Left colon (tissue), 2 donors: ENCODE results near the gene ELMOD3. TPM values are rescaled to one million over a fixed set of nuclear protein-coding genes. Genes with fewer than 3 reads are reported as not detected.

Source experiments
- ATAC-seq: fragments of 200-7000 bp; cut with Tn5 transposase; one replicate; pipeline ENCODE4 v1.9.1; 2020; ENCODE audit warnings: mild to moderate bottlenecking, moderate library complexity
- DNase-seq, 2 donors: peaks; one replicate each; pipeline ENCODE4 v3.0.0-alpha.2; 2020
- intact Hi-C, 2 donors: fragments of 100-400 bp; cut with DNase I in 1 of 2; cut with micrococcal nuclease in 1 of 2; formaldehyde crosslinking; loops; one replicate each; pipeline versions ENCODE4 v1.11.2 to v1.14.0; 2022; cut with DNase I, micrococcal nuclease
- total RNA-seq, 2 donors: library from RNA; stranded (reverse); fragmentation: NEBNext Ultra II Directional; extraction: Animal tissue kit (Norgen Biotek cat#: 25700); gene quantifications; one replicate each; pipeline ENCODE4 v1.2.1, GENCODE V29; 2021
- donor health status: DM: no; HTN: no; CAD: no.
- donor health status: DM: yes; HTN: yes; CAD: no.

ELMOD3 gene
- total RNA-seq, 2 donors from 2014 or later = 18.3 to 19.6 TPM

DNA sequence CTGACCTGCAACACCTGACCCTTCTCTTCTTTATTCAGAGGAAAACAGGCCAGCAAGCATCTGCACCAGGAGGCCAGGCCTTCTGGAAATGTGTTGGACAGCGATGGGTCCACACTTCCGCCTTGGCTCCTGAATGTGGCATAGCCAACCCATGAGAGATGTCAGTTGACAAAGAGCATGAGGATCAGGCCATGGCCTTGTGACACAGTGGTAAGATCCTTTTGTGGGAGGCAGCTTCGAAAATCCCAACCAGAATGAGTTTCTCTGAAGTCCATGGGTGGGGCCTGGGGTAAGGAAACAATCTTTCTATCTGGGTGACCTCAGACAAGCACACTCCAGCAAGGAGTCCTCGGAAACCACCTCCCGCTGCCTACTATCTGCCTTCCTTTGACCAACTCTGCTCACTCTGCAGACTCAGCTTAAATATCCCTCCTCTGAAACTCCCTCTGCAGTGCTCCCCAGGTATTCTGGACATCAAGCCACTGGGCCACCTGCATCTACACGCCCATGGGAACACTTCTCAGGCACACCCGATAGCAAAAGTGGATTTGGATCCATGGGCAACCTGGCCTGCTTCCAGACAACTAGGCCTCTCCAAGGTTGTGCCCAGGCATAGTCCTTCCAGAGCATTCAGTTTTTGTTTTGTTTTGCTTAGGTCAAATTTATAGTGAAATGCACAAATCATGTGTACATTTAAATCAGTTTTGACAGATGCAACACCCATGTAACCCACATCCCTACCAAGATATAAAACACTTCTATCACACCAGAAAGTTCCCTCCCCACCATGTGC, 60.4 kb downstream of the ELMOD3 start:
- intact Hi-C loops = no loop called here
- DNase-seq (no peak), ATAC-seq (no peak)

DNA sequence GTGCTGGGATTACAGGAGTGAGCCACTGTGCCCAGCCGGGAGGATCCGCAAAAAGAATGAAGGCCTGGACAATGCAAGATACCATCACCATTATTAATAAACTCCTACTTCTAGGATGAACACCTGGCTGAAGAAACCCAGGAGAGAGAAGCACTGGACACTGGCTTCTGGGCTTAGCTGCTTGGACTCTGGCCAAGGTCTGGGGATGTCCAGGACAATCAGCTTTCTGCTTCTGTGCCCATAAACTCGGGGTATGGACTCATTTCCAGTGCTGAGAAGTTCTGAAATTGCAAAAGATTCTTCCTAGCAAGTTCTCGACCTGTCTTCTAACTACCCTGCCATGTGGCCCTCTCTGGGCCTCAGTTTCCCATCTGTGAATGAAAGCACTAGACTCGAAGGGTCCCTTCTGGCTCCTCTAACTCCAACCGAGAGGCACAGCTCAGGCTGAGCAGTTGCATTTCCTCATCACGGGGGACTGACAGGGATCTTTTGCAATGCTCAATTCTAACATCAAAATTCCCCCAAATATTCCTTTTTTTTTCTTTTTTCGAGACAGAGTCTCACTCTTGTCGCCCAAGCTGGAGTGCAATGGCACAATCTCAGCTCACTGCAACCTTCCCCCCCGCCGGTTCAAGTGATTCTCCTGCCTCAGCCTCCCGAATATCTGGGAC, 61.5 kb downstream of the ELMOD3 start:
- intact Hi-C loops = no loop called here
- DNase-seq (no peak), ATAC-seq (no peak)

DNA sequence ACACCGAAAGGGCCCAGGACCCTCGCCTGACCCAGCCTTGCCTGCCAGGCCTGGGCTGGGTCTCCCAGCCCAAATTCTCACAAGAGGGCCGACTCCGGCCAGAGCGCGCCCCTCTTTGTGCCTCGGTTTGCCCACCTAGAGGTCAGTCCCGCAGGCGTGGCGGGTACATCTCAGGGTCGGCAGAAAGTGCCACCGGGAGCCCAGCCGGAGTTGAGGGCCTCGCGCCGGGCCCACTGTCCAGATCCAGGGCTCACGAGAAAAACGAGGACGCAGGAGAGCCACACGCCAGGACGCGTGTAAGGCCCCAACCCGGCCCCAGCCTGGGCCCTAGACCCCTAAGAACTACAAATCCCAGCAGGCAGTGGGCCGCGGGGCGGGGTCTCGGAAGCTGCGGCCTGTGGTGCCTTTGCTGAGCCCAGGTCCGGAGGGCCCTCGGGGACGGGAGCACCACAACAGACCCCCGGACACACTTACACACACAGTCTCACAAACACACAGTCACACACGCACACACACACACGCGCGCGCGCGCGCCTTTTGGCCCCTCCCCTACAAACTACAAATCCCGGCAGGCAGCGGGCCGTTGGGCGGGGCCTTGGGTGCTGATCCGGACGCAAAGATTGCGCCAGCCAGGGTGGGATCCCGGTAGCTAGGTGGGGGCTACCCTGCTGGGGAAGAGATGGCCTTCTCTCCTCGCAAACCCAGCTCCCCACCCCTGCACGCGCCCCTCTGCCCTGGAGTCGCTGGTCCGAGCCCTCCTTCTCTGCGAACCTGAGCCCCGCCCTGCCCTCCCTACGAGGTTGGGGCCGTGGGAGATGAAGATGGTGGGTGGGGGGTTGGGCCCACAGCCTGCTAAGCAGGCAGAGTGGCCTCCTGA, 63.8 kb downstream of the ELMOD3 start, which contains the start of gene SH2D6:
Gene SH2D6, plus strand, starts transcription at position 583 of the 877 bp plus-strand sequence. CDS start 10,752 bp downstream, outside the sequence.
- peak; percentile 82 to 92 for DNase-seq
- intact Hi-C loops = no loop called here
- peak; percentile 60 for ATAC-seq

DNA sequence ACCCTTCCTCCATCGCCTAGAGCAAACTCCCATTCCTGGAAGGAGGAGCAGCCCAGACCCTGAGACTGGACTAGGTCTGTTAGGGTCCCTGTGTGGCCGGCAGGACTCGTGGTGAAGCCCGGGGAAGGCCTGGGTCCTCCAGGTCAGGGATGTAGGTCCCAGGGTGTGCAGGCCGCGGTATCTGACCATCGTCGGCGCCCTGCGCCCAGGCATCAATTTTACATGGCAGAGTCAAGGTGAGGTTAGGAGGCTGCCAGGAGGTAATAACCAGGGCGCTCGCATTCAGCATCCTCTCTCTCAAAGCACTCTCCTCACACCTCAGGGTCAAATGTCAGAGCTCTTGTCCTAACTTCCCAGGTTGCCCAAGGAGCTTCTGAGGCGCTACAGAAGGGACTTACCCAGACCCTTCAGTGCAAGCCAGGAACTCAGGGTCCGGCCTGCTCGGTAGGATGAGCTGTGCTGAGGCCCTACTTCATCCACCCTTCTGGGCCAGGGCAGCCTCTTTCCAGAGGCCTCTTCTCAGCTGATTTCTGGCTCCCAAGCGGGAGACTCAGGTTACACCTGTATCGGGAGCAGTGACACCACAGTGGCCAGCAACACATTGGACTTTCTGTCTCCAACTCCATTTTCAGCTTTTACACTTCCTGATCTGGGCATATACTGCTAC, 64.6 kb downstream of the ELMOD3 start:
- ATAC-seq (no peak), DNase-seq (peak in 1 of 2 donors; percentile 51)
- intact Hi-C loops = no loop called here

DNA sequence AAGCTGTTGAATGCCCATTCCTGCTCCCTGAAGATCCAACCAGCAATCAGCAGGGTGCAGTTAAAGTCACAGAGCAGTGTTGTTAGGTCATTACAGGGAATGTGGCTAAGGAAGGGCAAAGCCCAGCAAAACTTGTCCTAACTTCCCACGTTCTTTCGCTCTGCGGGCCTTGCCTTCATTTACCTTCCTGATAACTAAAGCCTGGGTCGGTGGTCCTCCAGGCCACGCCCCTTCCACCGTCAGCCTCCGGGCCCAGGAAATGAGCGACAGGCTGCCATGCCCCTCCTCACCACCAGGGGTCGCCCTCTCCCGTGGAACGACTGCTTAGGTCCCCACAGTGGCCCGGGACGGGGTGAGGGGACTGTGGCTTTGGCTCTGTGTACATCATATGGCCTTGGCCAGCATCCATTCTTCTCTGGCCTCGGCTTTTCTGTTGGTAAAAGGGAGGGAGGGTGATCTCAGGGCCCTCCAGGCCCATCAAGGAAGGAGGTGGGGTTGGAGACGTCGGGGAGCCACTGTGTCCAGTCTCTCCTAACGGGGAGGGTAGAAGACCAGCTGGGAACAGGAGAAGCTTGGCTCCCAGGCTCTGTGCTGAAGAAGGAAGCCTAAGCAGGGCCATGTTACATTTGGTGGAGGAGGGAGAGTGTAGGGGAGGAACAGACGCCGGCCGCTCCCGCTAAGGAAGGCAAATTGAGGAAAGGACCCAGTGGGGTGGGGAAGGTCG, 66.1 kb downstream of the ELMOD3 start:
- ATAC-seq (peak; percentile 67), DNase-seq (peak; percentile 83 to 92)
- intact Hi-C loops = loop anchor here (2.0 to 5.0 kb wide), 2 partner anchors 132 kb away; no protein-coding TSS in a partner anchor

DNA sequence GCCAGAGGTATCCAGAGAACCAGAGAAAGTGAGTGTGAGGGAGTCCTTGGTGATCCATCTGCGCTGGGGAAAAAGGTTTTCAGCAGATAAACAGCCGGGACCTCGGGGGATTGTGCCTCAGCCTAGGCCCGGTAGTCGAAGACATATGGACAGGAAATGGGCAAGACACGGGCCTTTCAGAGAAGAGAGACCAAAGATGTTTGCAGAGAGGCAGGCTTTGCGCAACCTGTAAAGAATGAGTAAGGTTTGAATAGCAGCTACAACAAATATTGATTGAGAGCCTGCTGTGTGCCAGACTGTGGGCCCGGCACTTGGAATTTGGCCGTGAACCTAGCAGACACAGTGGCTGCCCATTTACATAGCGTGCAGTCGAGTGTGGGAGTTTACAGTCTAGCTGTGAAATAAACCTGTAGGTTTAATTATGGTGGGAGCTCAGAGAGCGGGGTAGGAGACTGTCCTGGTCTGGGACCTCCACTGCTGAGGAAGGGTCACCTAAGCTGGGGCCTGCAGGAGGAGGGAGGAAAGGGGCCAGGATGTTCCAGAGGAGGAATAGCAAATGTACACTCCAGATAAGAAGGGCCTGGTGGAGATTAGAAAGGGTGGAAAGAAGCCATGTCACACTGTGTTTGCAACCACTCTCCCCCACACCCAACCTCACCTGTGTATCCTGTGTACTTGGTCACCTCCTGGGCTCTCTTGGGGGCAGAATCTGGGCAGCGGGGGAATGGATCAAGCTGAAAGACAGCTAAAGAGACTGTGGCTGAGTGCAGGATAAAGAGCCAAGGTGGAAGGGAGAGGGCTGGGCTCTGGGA, 66.9 kb downstream of the ELMOD3 start:
- ATAC-seq (peak; percentile 67), DNase-seq (peak; percentile 69 to 75)
- intact Hi-C loops = loop anchor here (2.0 to 5.0 kb wide), 2 partner anchors 131 kb away; no protein-coding TSS in a partner anchor

DNA sequence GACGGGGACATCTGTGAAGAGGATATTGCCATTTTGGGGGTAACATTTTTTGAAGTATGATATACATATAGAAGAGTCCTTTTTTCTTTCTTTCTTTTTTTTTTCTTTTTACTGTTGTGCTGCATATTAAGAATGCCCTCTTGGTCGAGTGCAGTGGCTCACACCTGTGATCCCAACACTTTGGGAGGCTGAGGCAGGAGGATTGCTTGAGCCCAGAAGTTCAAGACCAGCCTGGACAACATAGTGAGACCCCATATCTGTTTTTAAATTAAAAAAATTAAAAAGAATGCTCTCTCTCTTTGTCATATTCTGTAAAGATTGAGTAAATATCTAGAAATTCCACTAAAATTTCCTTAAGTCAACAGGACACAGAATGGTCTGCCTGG, 67.5 kb downstream of the ELMOD3 start:
- no peak for DNase-seq
- ATAC-seq = no peak
- intact Hi-C loops = loop anchor here in 1 of 2 donors (5.0 kb wide), 1 partner anchor 130 kb away; no protein-coding TSS in a partner anchor

DNA sequence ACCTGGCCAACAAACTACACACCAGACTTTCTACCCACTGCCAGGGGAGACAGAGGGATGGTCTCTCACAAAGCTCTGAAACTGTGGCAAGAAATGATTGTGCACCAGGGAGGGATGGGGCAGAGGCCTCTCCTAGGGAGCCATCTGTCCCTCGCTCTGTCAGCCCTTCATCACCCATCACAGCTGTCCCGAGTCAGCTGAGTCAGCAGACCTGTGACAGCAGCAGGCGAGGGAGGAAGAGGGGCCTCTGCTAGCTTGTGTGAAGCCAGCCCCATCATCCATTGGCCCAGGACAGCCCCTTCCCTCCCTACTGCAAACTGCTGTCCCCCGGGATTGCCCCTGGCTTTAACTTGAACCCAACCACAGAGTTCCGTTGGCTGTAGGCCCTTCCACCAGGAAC, 69.0 kb downstream of the ELMOD3 start:
- no peak for DNase-seq
- ATAC-seq = no peak
- intact Hi-C loops = loop anchor here in 1 of 2 donors (5.0 kb wide), 1 partner anchor 129 kb away; no protein-coding TSS in a partner anchor

DNA sequence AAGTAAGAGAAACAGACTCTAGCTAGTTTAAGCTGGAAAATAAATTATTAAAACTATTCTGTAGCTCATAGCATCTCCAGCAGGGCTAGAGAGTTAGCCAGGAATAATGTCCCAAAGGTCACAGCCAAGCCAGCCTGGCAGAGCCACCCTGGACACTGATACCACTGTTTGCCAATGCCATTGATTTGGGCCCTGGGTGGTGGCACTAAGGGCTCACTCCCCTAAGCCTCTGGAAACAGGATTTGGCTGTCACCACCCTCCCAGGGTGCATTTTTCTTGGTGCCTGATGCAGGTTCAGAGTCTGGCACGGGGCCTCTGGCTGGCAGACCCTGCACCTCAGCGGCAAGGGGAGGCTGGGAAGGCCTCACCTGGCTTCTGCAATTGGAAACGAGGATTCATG, 71.0 kb downstream of the ELMOD3 start:
- ATAC-seq (no peak), DNase-seq (no peak)
- intact Hi-C loops = loop anchor here in 1 of 2 donors (5.0 kb wide), 1 partner anchor 117 kb away; no protein-coding TSS in a partner anchor

DNA sequence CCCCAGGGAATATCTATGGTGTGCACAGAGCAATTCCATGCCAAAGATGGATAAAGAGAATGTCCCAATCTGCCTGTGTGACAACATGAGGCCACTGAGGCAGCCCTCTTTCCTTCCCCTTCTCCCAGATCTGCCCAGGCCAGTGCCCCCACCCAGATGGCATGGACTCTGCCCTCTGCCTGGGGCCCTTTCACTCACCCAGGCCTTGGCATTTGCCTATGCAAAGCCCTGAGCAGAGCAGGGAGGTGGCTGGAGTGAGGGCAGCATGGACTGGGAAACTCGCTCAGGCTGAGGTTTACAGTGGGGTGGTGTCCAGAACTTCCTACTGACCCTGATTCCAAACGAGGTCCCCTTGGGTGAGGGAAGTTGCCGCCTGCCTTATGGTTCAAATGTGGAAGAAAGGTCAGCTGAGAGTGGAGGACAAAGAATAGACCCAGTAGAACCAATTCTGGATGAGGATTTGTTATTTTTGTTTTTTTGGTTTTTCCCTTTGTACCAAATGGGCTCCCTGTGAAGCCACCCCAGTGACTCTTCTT, 72.8 kb downstream of the ELMOD3 start:
- no peak for DNase-seq

DNA sequence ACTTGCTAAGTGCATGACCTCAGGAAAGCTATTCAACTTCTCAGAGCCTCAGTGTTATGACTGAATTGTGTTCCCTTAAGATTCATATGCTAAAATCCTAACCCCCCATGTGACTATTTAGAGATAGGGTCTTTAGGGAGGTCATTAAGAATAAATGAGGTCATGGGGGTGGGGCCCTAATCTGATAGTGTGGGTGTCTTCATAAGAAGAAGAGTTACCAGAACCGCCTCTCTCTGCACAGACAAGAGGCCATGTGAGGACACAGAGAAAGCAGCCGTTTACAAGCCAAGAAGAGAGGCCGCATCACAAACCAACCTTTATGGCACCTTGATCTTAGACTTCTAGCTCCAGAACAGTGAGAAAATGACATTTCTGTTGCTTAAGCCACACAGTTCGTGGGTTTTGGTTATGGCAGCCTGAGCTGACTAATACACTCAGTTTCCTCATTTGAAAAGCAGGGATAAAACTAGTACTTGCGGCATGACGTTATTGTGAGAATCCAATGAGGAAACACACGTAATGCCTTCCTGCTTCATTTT, 73.8 kb downstream of the ELMOD3 start:
- intact Hi-C loops = loop anchor here in 1 of 2 donors (5.0 kb wide), 1 partner anchor 114 kb away; no protein-coding TSS in a partner anchor
- no peak for DNase-seq
- ATAC-seq = peak; percentile 23

More for the DNA sequence above, 72.8 kb downstream of the ELMOD3 start:
- intact Hi-C loops = loop anchor here in 1 of 2 donors (5.0 kb wide), 1 partner anchor 115 kb away; no protein-coding TSS in a partner anchor
- ATAC-seq = peak; percentile 84

DNA sequence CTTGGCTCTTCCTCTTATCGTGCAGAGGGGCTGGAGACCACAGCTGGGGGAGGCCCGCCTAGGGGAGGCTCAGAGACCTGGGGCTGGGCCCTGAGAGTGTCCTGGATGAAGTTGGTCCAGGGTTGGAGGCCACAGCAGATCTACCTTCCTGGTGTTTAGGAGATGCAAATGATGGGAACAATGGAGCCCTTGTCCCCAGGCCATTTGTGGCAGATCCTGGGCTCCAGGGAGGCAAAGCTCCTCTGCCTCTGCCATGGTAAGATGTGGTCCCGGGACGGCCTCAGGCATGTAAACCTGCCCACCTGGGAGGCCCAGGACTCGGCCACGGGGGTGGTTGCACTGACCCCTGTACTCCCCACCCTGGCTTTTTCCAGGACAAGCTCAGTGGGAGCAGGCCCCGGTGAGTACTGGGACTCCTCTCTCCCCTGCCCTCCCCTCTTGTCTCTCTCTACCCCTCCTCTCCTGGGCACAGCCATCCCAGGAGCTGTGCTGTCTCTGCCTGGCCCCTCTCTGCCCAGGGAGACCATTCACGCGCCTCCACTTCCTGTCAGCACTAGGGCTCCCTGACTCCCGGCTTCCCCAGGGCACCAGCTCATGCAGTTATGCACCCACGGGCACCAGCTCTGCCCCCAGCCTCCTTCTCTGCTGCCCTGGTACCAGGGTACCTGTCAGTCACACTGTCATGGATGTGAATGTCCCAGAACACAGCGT, 74.8 kb downstream of the ELMOD3 start:
- intact Hi-C loops = loop anchor here in 1 of 2 donors (5.0 kb wide), 1 partner anchor 113 kb away; no protein-coding TSS in a partner anchor
- ATAC-seq = no peak
- DNase-seq = no peak

DNA sequence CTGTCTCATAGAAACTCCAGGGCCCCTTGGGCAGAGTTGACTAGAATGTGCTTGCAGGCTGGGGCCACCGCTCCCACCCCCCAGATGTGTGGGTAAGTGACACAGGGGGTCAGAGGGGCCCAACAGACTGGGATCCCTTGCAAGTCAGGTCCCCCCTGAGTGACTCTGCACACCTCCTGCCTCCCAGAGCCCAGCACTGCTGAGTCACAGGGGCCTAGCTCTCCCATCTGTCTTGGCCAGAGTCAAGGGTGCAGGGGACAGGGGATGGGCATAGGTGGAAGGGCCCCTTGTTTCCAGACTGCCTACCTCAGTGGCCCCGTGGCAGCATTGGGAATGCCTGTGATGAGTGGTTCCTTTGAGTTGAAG, 75.3 kb downstream of the ELMOD3 start:
- intact Hi-C loops = loop anchor here in 1 of 2 donors (5.0 kb wide), 1 partner anchor 112 kb away; no protein-coding TSS in a partner anchor
- no peak for DNase-seq
- no peak for ATAC-seq

DNA sequence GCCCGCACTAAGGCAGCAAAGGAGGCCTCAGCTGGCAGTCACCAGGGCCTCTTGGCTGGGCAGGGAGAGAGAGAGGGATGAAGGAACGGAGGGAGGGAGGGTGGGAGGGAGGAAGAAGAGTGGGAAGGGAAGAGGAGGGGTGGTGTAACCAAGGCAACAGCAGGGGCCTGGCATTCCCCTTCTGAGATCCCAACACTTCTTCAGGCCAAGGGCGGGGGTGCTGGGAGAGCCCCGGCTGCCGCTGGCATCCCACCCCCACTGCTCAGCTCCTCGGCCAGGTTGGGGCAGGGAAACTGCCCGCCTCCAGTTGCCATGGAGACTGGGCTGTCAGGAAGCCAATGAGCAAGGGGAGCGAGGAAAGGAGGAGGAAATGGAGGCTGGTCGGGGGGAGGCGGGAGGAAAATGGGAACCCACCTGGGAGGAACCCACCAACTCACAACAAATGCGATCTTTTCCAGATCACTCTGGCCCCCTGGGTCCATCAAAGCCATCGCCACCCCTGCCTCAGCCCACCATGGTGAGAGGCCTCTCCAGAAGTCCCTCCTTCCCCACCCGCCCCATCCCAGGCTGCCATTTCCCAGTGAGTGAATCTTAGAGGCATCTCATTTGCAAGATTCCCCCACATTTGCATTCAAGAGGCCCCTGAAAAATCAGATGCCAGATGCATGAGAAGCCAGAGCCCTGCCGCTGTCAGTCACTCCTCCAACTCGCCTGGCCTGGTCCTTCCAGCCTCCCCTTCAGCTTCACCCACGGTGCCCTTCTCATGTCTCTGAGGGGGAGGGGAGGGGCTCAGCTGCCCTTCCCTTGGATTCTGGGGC, 76.4 kb downstream of the ELMOD3 start:
- intact Hi-C loops = no loop called here
- ATAC-seq = no peak
- DNase-seq = no peak
